Spleen (tissue), 7 donors: ENCODE measurements around the gene BNC2.

ENCODE experiments used
- CTCF ChIP-seq, 11 experiments: fragments of 200-600 bp in 7 of 11; fragments of 450-650 bp in 4 of 11; sonication (generic) in 4 of 11; IDR thresholded peaks in 8 of 11; conservative IDR thresholded peaks in 3 of 11; 1 replicate in 7 of 11; 2 replicates in 4 of 11; pipeline versions ENCODE4 v1.4.0 to v1.8.0; 2016 to 2021; ENCODE audit warnings: antibody characterized with exemption in 11 of 11, inconsistent platforms in 4 of 11, mild to moderate bottlenecking in 1 of 11
- POLR2AphosphoS5 ChIP-seq, 3 donors: sonication (generic); formaldehyde crosslinking; IDR thresholded peaks; one replicate each; pipeline ENCODE4 v1.5.1; 2017; ENCODE audit warnings: antibody characterized with exemption in 3 of 3
- donor health status: DM: no; HTN: no; CAD: no; lungs with moderate emphysema.
- donor health status: DM: no; HTN: no; CAD: no.
- donor health status: DM: no; HTN: no; CAD: no.

- TF ChIP-seq CTCF (IDR thresholded peaks at IDR 0.05 in 8 of 11, conservative IDR thresholded peaks at IDR 0.05 in 3 of 11) (no peak), POLR2AphosphoS5 (IDR thresholded peaks at IDR 0.05) (no peak)
Measured at GRCh38 chr9:16475257-16475656, 395.2 kb downstream of the BNC2 start.
